ENCODE measurements around the gene TMEM52. TPM values are rescaled to one million over a fixed set of nuclear protein-coding genes. Genes with fewer than 3 reads are reported as not detected.

Gene TMEM52
- total RNA-seq, 1 experiment from 2014 or later, result 9.6 TPM

- no peak overlapping the region for H4K5ac ChIP-seq (ENCODE audit: insufficient read length, low read depth, low read length)
- WGBS (ENCODE audit: extremely low coverage, insufficient read length, low lambda C conversion rate), result 98% methylated on average over 2 of the region's 3 CpGs
- no peaks in the 10 kb centered on the region for H4K20me1 ChIP-seq (ENCODE audit: control insufficient read depth, insufficient read depth, insufficient read length)
- H2BK12ac ChIP-seq (ENCODE audit: insufficient read length, low read depth, low read length), result no peak overlapping the region
- no peak for TF ChIP-seq CTCF (conservative IDR thresholded peaks at IDR 0.05)
- no peak overlapping the region for H3K18ac ChIP-seq (ENCODE audit: insufficient read length, low read depth, low read length)
- no peak overlapping the region for H3K27ac ChIP-seq (ENCODE audit: insufficient read length, low read depth, low read length)
- H3K27me3 Mint-ChIP-seq (ENCODE audit: low read depth), result peaks cover 1% of the 10 kb centered on the region; the same call in 1 of the 2 replicates
- no peaks in the 10 kb centered on the region for H3K23me2 ChIP-seq (ENCODE audit: insufficient read length, low read depth, low read length, poor library complexity, severe bottlenecking)
- H3K56ac ChIP-seq (ENCODE audit: insufficient read length, low read depth, low read length), result no peak overlapping the region
- H3K23ac ChIP-seq (ENCODE audit: insufficient read length, low read depth, low read length), result no peak overlapping the region
- H3K4me1 ChIP-seq (ENCODE audit: insufficient read depth, low read length), result no peaks in the 10 kb centered on the region
- no peaks in the 10 kb centered on the region for H3K79me2 ChIP-seq (ENCODE audit: insufficient read depth, low read length)
- H2BK15ac ChIP-seq (ENCODE audit: low read depth, low read length), result no peak overlapping the region
- no peak overlapping the region for H2BK20ac ChIP-seq (ENCODE audit: low read depth, low read length, poor library complexity, severe bottlenecking)
- H2BK120ac ChIP-seq (ENCODE audit: low read depth, low read length, poor library complexity, severe bottlenecking), result no peak overlapping the region
- no peaks in the 10 kb centered on the region for H3K27me3 ChIP-seq (ENCODE audit: insufficient read depth, low read length)
- DNase-seq, result no peak
- peaks cover 8 to 10% of the 10 kb centered on the region in 2 experiments; a peak in 3 of 5 replicates for H3K9me3 Mint-ChIP-seq
- H2BK5ac ChIP-seq (ENCODE audit: insufficient read length, low read length), result no peak overlapping the region
- no peak overlapping the region for H4K8ac ChIP-seq (replicated peaks; ENCODE audit: insufficient read length, low read depth, low read length)
- H3K4me3 Mint-ChIP-seq, result no peak overlapping the region
- H3K9ac ChIP-seq (ENCODE audit: extremely low read depth, insufficient read length, low read length), result no peak overlapping the region
- no peak overlapping the region for H3K14ac ChIP-seq (ENCODE audit: insufficient read depth, low read length)
- no peaks in the 10 kb centered on the region for H3K9me3 ChIP-seq (ENCODE audit: control insufficient read depth, low read depth, low read length)
- no peak overlapping the region for H3T11ph ChIP-seq (ENCODE audit: low read length)
- H2AFZ ChIP-seq (ENCODE audit: low read length), result no peak overlapping the region
- 0 out of 4 replicates have a peak, but pooled peaks cover 0 to 2% of the 10 kb centered on the region in 2 experiments for H3K4me1 Mint-ChIP-seq
- H3K4ac ChIP-seq (ENCODE audit: low read depth, low read length), result no peak overlapping the region
- no peak overlapping the region for H2AK5ac ChIP-seq (ENCODE audit: insufficient read length, low read length)
- H4K91ac ChIP-seq (ENCODE audit: insufficient read length, low read depth, low read length), result no peak overlapping the region
- H3K79me1 ChIP-seq (ENCODE audit: insufficient read depth, low read depth, low read length, poor library complexity, severe bottlenecking), result no peaks in the 10 kb centered on the region
- no peaks in the 10 kb centered on the region; a peak in 2 of 7 replicates for H3K36me3 Mint-ChIP-seq (ENCODE audit: insufficient read depth in 1 of 3, low read depth in 3 of 3)
- H3K27ac Mint-ChIP-seq, result no peak overlapping the region
- H3K4me2 ChIP-seq (ENCODE audit: insufficient read depth, insufficient read length, low read length), result no peak overlapping the region
These were observed 48.8 kb upstream of the TMEM52 start for GRCh38 chr1:1967879-1968278.

Data from H9 (cell line).